Kidney (tissue), 14 donors: Measurements from ENCODE around the gene ANKFY1. TPM values are rescaled to one million over a fixed set of nuclear protein-coding genes. Genes with fewer than 3 reads are reported as not detected.
"Not testable (repeated sequence)": the region's sequence is repeated elsewhere in the genome, so short reads cannot be mapped to it uniquely, and the experiment has no call there.

Experiments used
- DNase-seq, 5 donors: peaks; one replicate each; pipeline ENCODE4 v3.0.0-alpha.2; 2013 to 2020
- FAIRE-seq: peaks from 2 replicates; lab custom pipeline; 2012; peaks lifted over from hg19 to GRCh38; lab: Jason Lieb, UNC
- H3K27ac ChIP-seq, 2 donors: one replicate each; pipeline ENCODE4 v1.7.0; 2013; ENCODE audit warnings: low read depth in 2 of 2, low read length in 2 of 2, inconsistent platforms in 1 of 2
- H3K27me3 ChIP-seq: one replicate; pipeline ENCODE4 v1.7.1; 2013; ENCODE audit warnings: low read length, inconsistent platforms; ENCODE audit not compliant: control insufficient read depth, insufficient read depth
- H3K36me3 ChIP-seq, 3 donors: one replicate each; pipeline versions ENCODE4 v1.7.0 to v1.7.1; 2013; ENCODE audit warnings: low read length in 3 of 3, control low read depth in 1 of 3, inconsistent platforms in 1 of 3; ENCODE audit not compliant: insufficient read depth in 3 of 3, control insufficient read depth in 2 of 3
- H3K4me1 ChIP-seq, 3 donors: one replicate each; pipeline versions ENCODE4 v1.7.0 to v1.7.1; 2013; ENCODE audit warnings: low read length in 3 of 3, inconsistent platforms in 1 of 3, low read depth in 1 of 3; ENCODE audit not compliant: control insufficient read depth in 2 of 3, insufficient read depth in 2 of 3
- H3K4me3 ChIP-seq, 3 donors: one replicate each; pipeline versions ENCODE4 v1.7.0 to v1.8.1; 2013; ENCODE audit warnings: low read length in 3 of 3, control low read depth in 1 of 3, inconsistent platforms in 1 of 3
- H3K9ac ChIP-seq, 3 donors: one replicate each; pipeline versions ENCODE4 v1.7.0 to v1.7.1; 2013; ENCODE audit warnings: low read length in 3 of 3, control low read depth in 1 of 3, inconsistent platforms in 1 of 3
- H3K9me3 ChIP-seq, 3 donors: one replicate each; pipeline versions ENCODE4 v1.7.0 to v1.7.1; 2013; ENCODE audit warnings: low read length in 3 of 3, control low read depth in 1 of 3, inconsistent platforms in 1 of 3; ENCODE audit not compliant: control insufficient read depth in 2 of 3, insufficient read depth in 1 of 3
- CTCF ChIP-seq: IDR thresholded peaks from 3 replicates; pipeline ENCODE4 v1.5.1; 2012; ENCODE audit warnings: mild to moderate bottlenecking, moderate library complexity, borderline replicate concordance; ENCODE audit not compliant: insufficient read depth; ENCODE audit errors: extremely low read depth
- intact Hi-C: fragments of 100-400 bp; cut with DNase I; formaldehyde crosslinking; loops from one replicate; pipeline ENCODE4 v1.11.1; 2022
- polyA plus RNA-seq: library from polyadenylated mRNA; stranded (reverse); fragments of 350-450 nt; fragmentation: Illumina TruSeq; extraction: RNeasy Lipid Tissue Mini Kit (QIAGEN cat#74804); gene quantifications from one replicate; pipeline ENCODE4 v1.2.3, GENCODE V29; 2014; ENCODE audit warnings: low read depth, low replicate concordance; ENCODE audit not compliant: insufficient read depth
- total RNA-seq: library from RNA; stranded (reverse); fragmentation: NEBNext Ultra II Directional; extraction: Animal tissue kit (Norgen Biotek cat#: 25700); gene quantifications from one replicate; pipeline ENCODE4 v1.2.1, GENCODE V29; 2021
- donor health status: control.
- donor health status: control.
- donor health status: control.
- donor health status: control.
- donor health status: control.
- donor health status: DM: yes; HTN: yes; CAD: no.
- donor health status: Normal renal cell carcinoma (clear cell type).

The ANKFY1 gene
- total and polyA plus RNA-seq, 2 donors from 2014 or later = 10.9 to 61.7 TPM

- FAIRE-seq = no peak
- no peak for TF ChIP-seq CTCF
- Histone ChIP-seq H3K4me1 (no peaks in the 10 kb centered on the region), H3K27me3 (no peaks in the 10 kb centered on the region), H3K9ac (no peak overlapping the region), H3K9me3 (no peaks in the 10 kb centered on the region), H3K36me3 (peaks cover 4 to 14% (median 10%) of the 10 kb centered on the region in 3 donors), H3K4me3 (no peak overlapping the region), H3K27ac (no peak overlapping the region)
- intact Hi-C loops = no loop called here
- DNase-seq = no peak
These were observed 64.8 kb downstream of the ANKFY1 start for GRCh38 chr17:4198995-4199394.

- no peak for TF ChIP-seq CTCF
- Histone ChIP-seq H3K27me3 (no peaks in the 10 kb centered on the region), H3K9me3 (no peaks in the 10 kb centered on the region), H3K36me3 (peaks cover 3 to 14% (median 10%) of the 10 kb centered on the region in 3 donors), H3K9ac (no peak overlapping the region), H3K27ac (no peak overlapping the region), H3K4me1 (no peaks in the 10 kb centered on the region), H3K4me3 (no peak overlapping the region)
- intact Hi-C loops = no loop called here
- FAIRE-seq (no peak), DNase-seq (no peak)
These were observed 68.5 kb downstream of the ANKFY1 start for GRCh38 chr17:4195306-4195705.

- H3K9ac ChIP-seq = no peak overlapping the region
- no peak for TF ChIP-seq CTCF
These were observed 69.0 kb downstream of the ANKFY1 start for GRCh38 chr17:4194796-4195195.

GRCh38 chr17:4190791-4191190 lies 73.0 kb downstream of the ANKFY1 start:
- H3K27ac ChIP-seq, H3K4me3 ChIP-seq, FAIRE-seq, H3K4me1 ChIP-seq, DNase-seq, H3K9me3 ChIP-seq, H3K9ac ChIP-seq, H3K27me3 ChIP-seq, intact Hi-C loops: not testable (repeated sequence)
- H3K36me3 ChIP-seq = peaks cover 3 to 25% (median 22%) of the 10 kb centered on the region in 3 donors

More at GRCh38 chr17:4194796-4195195, 69.0 kb downstream of the ANKFY1 start:
- H3K4me3 ChIP-seq = no peak overlapping the region
- H3K27ac ChIP-seq = no peak overlapping the region
- peaks cover 2 to 14% (median 10%) of the 10 kb centered on the region in 3 donors for H3K36me3 ChIP-seq
- FAIRE-seq = no peak
- intact Hi-C loops = no loop called here
- H3K27me3 ChIP-seq = no peaks in the 10 kb centered on the region
- no peaks in the 10 kb centered on the region for H3K9me3 ChIP-seq
- DNase-seq = no peak
- H3K4me1 ChIP-seq = no peaks in the 10 kb centered on the region
